Activated gamma-delta T cell (primary cell): ENCODE measurements around the gene DNM2.
"Not testable (repeated sequence)": the region's sequence is repeated elsewhere in the genome, so short reads cannot be mapped to it uniquely, and the experiment has no call there.

Source experiments
- DNase-seq: peaks from one replicate; lab custom pipeline; 2025; lab: John Stamatoyannopoulos, UW

DNM2 gene

GRCh38 chr19:10866495-10866894, 148.6 kb downstream of the DNM2 start:
- no peak for DNase-seq

- no peak for DNase-seq
Observed at GRCh38 chr19:10868872-10869547, 151.1 kb downstream of the DNM2 start.

- not testable (repeated sequence) for DNase-seq
Observed at GRCh38 chr19:10869872-10870311, 152.0 kb downstream of the DNM2 start.

- no peak for DNase-seq
Observed at GRCh38 chr19:10870501-10870954, 152.6 kb downstream of the DNM2 start.

GRCh38 chr19:10870955-10871603, 153.2 kb downstream of the DNM2 start, which contains the start of gene CARM1:
TSS of gene CARM1 (plus strand) at chr19:10871553. CDS start at chr19:10871703, 150 bp downstream.
- peak; percentile 100 for DNase-seq

- DNase-seq, result peak; percentile 57
Observed at GRCh38 chr19:10871711-10872545, 154.0 kb downstream of the DNM2 start.

- DNase-seq, result no peak
Observed at GRCh38 chr19:10872546-10873107, 154.7 kb downstream of the DNM2 start.

DNA sequence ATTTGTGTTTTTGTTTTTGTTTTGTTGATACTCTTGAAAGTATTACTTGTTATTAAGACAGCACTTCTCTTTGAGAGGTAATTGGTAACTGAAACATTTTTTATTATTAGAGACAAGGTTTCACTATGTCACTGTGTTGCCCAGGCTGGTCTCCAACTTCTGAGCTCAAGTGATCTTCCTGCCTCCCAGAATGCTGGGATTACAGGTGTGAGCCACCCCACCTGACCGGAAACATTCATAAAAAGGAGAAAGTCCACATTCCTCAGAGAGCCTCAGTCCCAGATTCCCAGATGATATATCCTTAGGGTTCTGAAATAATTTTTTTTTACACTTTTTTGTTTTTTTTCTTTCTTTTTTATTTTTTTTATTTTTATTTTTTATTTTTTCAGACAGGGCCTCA, 156.1 kb downstream of the DNM2 start:
- no peak for DNase-seq

GRCh38 chr19:10876459-10877240, 158.8 kb downstream of the DNM2 start:
- DNase-seq, result no peak

DNA sequence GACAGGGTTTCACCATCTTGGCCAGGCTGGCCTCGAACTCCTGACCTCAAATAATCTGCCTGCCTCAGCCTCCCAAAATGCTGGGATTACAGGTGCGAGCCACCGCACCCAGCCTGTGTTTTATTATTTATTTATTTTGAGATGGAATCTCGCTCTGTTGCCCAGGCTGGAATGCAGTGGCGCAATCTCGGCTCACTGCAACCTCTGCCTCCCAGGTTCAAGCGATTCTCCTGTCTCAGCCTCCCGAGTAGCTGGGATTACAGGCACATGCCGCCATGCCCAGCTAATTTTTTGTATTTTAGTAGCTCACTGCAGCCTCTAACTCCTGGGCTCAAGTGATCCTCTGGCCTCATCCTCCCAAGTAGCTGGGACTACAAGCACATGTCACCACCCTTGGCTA, 159.7 kb downstream of the DNM2 start:
- not testable (repeated sequence) for DNase-seq

DNA sequence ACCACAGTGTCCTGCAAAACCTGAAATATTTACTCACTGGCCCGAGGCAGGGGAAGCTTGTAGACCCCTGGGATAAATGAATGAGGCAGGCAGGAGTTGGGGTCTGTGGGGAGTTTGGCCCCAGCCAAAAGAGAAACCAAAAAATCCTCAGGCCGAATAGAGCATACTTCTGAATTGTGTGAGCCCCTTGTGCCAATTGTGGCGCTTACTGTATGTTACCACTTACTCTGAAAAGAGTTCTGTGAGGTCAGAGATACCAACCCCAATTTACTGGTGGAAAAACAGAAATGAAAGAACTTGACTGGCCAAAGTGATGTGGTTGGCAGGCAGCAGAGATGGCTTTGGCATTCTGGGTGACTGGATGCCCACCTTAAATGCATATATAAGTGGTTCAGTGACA, 160.4 kb downstream of the DNM2 start:
- no peak for DNase-seq
